ENCODE measurements around the gene PCLAF.
"Not testable (repeated sequence)": the region's sequence is repeated elsewhere in the genome, so short reads cannot be mapped to it uniquely, and the experiment has no call there.

Gene PCLAF

DNA sequence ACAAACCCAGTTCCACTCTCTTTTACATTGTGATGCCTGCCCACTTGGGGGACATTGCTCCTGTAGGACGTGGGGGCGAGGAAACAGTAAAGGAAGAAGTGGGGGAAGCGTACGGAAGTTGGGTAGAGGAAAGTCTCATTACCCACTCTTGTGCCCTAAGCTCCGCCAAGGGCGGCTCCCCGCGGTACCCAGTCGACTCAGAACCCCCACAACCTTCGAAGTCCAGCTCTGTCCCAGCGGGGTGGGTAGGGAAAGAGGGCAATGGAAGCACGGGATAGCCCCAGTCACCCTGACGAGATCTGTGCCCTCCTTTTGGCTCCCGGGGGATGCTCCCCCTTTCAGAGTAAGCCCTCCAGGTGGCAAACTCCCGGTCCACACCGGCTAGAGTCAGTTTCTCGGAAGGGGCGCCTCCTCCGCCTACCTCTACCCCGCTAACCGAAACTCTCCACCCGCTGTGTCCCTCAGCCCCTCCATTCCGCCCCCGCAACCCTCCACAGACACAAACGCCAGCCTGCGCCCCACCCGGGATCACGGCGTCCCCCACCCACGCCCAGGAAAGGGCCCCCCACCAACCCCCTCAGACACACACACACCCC lies 25.8 kb downstream of the PCLAF start:
- TF ChIP-seq MYC (IDR thresholded peaks at IDR 0.05; ENCODE audit: low read depth, low read length) = no peak; the same call in 1 of the 2 replicates
- TF ChIP-seq POLR2A (IDR thresholded peaks at IDR 0.05; ENCODE audit: extremely low read depth, insufficient read length) = no peak
- TF ChIP-seq, protein P1, sequence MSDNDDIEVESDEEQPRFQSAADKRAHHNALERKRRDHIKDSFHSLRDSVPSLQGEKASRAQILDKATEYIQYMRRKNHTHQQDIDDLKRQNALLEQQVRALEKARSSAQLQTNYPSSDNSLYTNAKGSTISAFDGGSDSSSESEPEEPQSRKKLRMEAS (IDR thresholded peaks at IDR 0.05; ENCODE audit: low read depth, low read length) = no peak
- TF ChIP-seq CTCF (IDR thresholded peaks at IDR 0.05; ENCODE audit: low read depth, low read length) = no peak
- peak; percentile 45 for DNase-seq (ENCODE audit: low read depth)
- H3K4me3 ChIP-seq (ENCODE audit: low read depth, low read length) = peak overlapping the region; percentile 91

- peak overlapping the region; percentile 91 for H3K4me3 ChIP-seq (ENCODE audit: low read depth, low read length)
- TF ChIP-seq MYC (IDR thresholded peaks at IDR 0.05; ENCODE audit: low read depth, low read length) (no peak), CTCF (IDR thresholded peaks at IDR 0.05; ENCODE audit: low read depth, low read length) (no peak), POLR2A (IDR thresholded peaks at IDR 0.05; ENCODE audit: extremely low read depth, insufficient read length) (no peak)
- TF ChIP-seq, protein P1 (IDR thresholded peaks at IDR 0.05; ENCODE audit: low read depth, low read length) = no peak
- DNase-seq (ENCODE audit: low read depth) = no peak
Measured at GRCh38 chr15:64354688-64355344, 26.4 kb downstream of the PCLAF start.

- no peak overlapping the region for H3K4me3 ChIP-seq (ENCODE audit: low read depth, low read length)
- no peak for DNase-seq (ENCODE audit: low read depth)
- TF ChIP-seq CTCF (IDR thresholded peaks at IDR 0.05; ENCODE audit: low read depth, low read length) = no peak
- TF ChIP-seq POLR2A (IDR thresholded peaks at IDR 0.05; ENCODE audit: extremely low read depth, insufficient read length) = no peak
- no peak for TF ChIP-seq MYC (IDR thresholded peaks at IDR 0.05; ENCODE audit: low read depth, low read length)
- TF ChIP-seq, protein P1 (IDR thresholded peaks at IDR 0.05; ENCODE audit: low read depth, low read length) = no peak
Measured at GRCh38 chr15:64351265-64351664, 30.0 kb downstream of the PCLAF start.

GRCh38 chr15:64349375-64349774 lies 31.9 kb downstream of the PCLAF start:
- no peak for DNase-seq (ENCODE audit: low read depth)
- TF ChIP-seq MYC (IDR thresholded peaks at IDR 0.05; ENCODE audit: low read depth, low read length) = no peak
- TF ChIP-seq CTCF (IDR thresholded peaks at IDR 0.05; ENCODE audit: low read depth, low read length) = no peak
- TF ChIP-seq, protein P1 (IDR thresholded peaks at IDR 0.05; ENCODE audit: low read depth, low read length) = no peak
- TF ChIP-seq POLR2A (IDR thresholded peaks at IDR 0.05; ENCODE audit: extremely low read depth, insufficient read length) = no peak
- no peak overlapping the region for H3K4me3 ChIP-seq (ENCODE audit: low read depth, low read length)

DNA sequence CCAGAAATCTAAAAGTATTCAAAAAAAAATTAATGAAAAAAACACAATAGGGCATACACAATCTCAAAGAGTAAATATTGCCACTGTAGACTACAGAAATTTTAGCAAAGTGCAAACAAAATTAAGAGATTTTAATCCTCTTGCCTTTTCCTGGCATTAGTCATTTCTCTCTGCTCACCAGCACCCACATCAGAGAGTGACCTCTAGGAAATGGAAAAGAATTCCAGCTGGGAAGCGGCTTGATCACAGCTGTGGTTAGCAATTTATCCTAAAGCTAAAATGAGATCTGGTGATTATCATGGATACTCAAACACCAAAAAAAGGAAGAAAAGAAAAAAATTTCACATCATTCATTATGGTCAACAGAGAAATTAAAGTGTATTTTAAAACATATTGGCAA lies 32.8 kb downstream of the PCLAF start:
- no peak for DNase-seq (ENCODE audit: low read depth)
- TF ChIP-seq MYC (IDR thresholded peaks at IDR 0.05; ENCODE audit: low read depth, low read length) (no peak), CTCF (IDR thresholded peaks at IDR 0.05; ENCODE audit: low read depth, low read length) (no peak), POLR2A (IDR thresholded peaks at IDR 0.05; ENCODE audit: extremely low read depth, insufficient read length) (no peak)
- TF ChIP-seq, protein P1 (IDR thresholded peaks at IDR 0.05; ENCODE audit: low read depth, low read length) = no peak
- no peak overlapping the region for H3K4me3 ChIP-seq (ENCODE audit: low read depth, low read length)

- H3K4me3 ChIP-seq (ENCODE audit: low read depth, low read length); DNase-seq (ENCODE audit: low read depth): not testable (repeated sequence)
Measured at GRCh38 chr15:64346242-64346641, 35.0 kb downstream of the PCLAF start.
